ENCODE results near the gene DAPP1. TPM values are rescaled to one million over a fixed set of nuclear protein-coding genes. Genes with fewer than 3 reads are reported as not detected.

DAPP1 gene
- total RNA-seq, 1 donor from 2014 or later = not detected

GRCh38 chr4:99833756-99834155, 17.1 kb downstream of the DAPP1 start:
- Mint-ChIP-seq H3K4me1 (no peaks in the 10 kb centered on the region), H3K27me3 (ENCODE audit: insufficient read depth, low read depth) (no peaks in the 10 kb centered on the region), H3K27ac (no peak overlapping the region), H3K4me3 (no peak overlapping the region), H3K36me3 (no peaks in the 10 kb centered on the region), H3K9me3 (no peaks in the 10 kb centered on the region)
- Histone ChIP-seq H3K79me2 (ENCODE audit: low read depth) (no peaks in the 10 kb centered on the region), H3K4me3 (no peak overlapping the region), H3F3A (ENCODE audit: low read depth) (no peaks in the 10 kb centered on the region), H3K4me1 (no peaks in the 10 kb centered on the region), H3K27ac (no peak overlapping the region), H3K36me3 (no peaks in the 10 kb centered on the region), H3K9me3 (ENCODE audit: low read depth) (no peaks in the 10 kb centered on the region), H3K9ac (no peak overlapping the region), H3K27me3 (no peaks in the 10 kb centered on the region), H2AFZ (replicated peaks) (no peak overlapping the region), H4K20me1 (ENCODE audit: low read depth) (no peaks in the 10 kb centered on the region), H3K4me2 (no peak overlapping the region)
- no peak for DNase-seq (ENCODE audit: low spot score)
- TF ChIP-seq CTCF (IDR thresholded peaks at IDR 0.05) (no peak), EZH2phosphoT487 (IDR thresholded peaks at IDR 0.05) (no peak), EZH2 (IDR thresholded peaks at IDR 0.05) (no peak)

DNA sequence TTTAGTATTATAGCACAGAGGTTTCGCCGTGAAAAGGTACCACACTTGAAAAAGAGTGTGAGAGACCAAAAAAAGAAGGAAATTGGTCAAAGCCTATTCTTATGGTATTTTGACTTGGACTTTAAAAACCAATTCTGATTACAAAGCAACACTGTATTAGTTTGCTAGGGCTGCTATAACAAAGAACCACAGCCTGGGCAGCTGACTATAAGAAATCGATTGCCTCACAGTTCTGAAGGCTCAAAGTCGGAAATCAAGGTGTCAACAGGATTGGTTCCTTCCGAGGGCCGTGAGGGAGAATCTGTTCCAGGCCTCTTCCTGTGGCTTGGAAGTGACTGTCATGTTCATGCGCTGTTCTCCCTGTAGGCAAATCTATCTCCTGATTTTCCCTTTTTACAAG, 17.9 kb downstream of the DAPP1 start:
- H3K4me3 ChIP-seq = no peak overlapping the region
- H3K27me3 Mint-ChIP-seq (ENCODE audit: insufficient read depth, low read depth) = no peaks in the 10 kb centered on the region
- no peaks in the 10 kb centered on the region for H3F3A ChIP-seq (ENCODE audit: low read depth)
- H3K9me3 ChIP-seq (ENCODE audit: low read depth) = no peaks in the 10 kb centered on the region
- no peak overlapping the region for H3K9ac ChIP-seq
- no peak overlapping the region for H3K4me3 Mint-ChIP-seq
- no peaks in the 10 kb centered on the region for H3K36me3 ChIP-seq
- H3K9me3 Mint-ChIP-seq = no peaks in the 10 kb centered on the region
- H3K27me3 ChIP-seq = no peaks in the 10 kb centered on the region
- no peaks in the 10 kb centered on the region for H3K4me1 Mint-ChIP-seq
- no peak for DNase-seq (ENCODE audit: low spot score)
- H3K27ac Mint-ChIP-seq = no peak overlapping the region
- no peaks in the 10 kb centered on the region for H3K4me1 ChIP-seq
- no peak overlapping the region for H2AFZ ChIP-seq (replicated peaks)
- no peaks in the 10 kb centered on the region for H4K20me1 ChIP-seq (ENCODE audit: low read depth)
- no peaks in the 10 kb centered on the region for H3K36me3 Mint-ChIP-seq
- no peak overlapping the region for H3K4me2 ChIP-seq
- H3K79me2 ChIP-seq (ENCODE audit: low read depth) = no peaks in the 10 kb centered on the region
- TF ChIP-seq CTCF (IDR thresholded peaks at IDR 0.05) = no peak
- TF ChIP-seq EZH2phosphoT487 (IDR thresholded peaks at IDR 0.05) = no peak
- no peak for TF ChIP-seq EZH2 (IDR thresholded peaks at IDR 0.05)
- H3K27ac ChIP-seq = no peak overlapping the region

GRCh38 chr4:99835942-99836341, 19.3 kb downstream of the DAPP1 start:
- Histone ChIP-seq H3K9ac (no peak overlapping the region), H3F3A (ENCODE audit: low read depth) (no peaks in the 10 kb centered on the region), H3K27me3 (no peaks in the 10 kb centered on the region), H3K4me2 (no peak overlapping the region), H4K20me1 (ENCODE audit: low read depth) (no peaks in the 10 kb centered on the region), H2AFZ (replicated peaks) (no peak overlapping the region), H3K4me1 (no peaks in the 10 kb centered on the region), H3K27ac (no peak overlapping the region), H3K36me3 (no peaks in the 10 kb centered on the region), H3K79me2 (ENCODE audit: low read depth) (no peaks in the 10 kb centered on the region), H3K4me3 (no peak overlapping the region), H3K9me3 (ENCODE audit: low read depth) (no peaks in the 10 kb centered on the region)
- no peak overlapping the region for H3K27ac Mint-ChIP-seq
- H3K27me3 Mint-ChIP-seq (ENCODE audit: insufficient read depth, low read depth) = no peaks in the 10 kb centered on the region
- H3K4me3 Mint-ChIP-seq = no peak overlapping the region
- no peaks in the 10 kb centered on the region for H3K9me3 Mint-ChIP-seq
- no peaks in the 10 kb centered on the region for H3K36me3 Mint-ChIP-seq
- TF ChIP-seq EZH2 (IDR thresholded peaks at IDR 0.05) (no peak), CTCF (IDR thresholded peaks at IDR 0.05) (no peak), EZH2phosphoT487 (IDR thresholded peaks at IDR 0.05) (no peak)
- no peak for DNase-seq (ENCODE audit: low spot score)
- H3K4me1 Mint-ChIP-seq = no peaks in the 10 kb centered on the region

All from neural progenitor cell (in vitro differentiated cells).